GM19240 (cell line): ENCODE measurements around the gene RNF20.
"Not testable (repeated sequence)": the region's sequence is repeated elsewhere in the genome, so short reads cannot be mapped to it uniquely, and the experiment has no call there.

Experiments
- DNase-seq: peaks from one replicate; pipeline ENCODE4 v3.0.0; 2011; ENCODE audit warnings: low spot score; ENCODE audit not compliant: insufficient read length

RNF20 gene

GRCh38 chr9:101586651-101587050 is 53.0 kb downstream of the RNF20 start:
- no peak for DNase-seq

GRCh38 chr9:101587332-101588043 is 53.8 kb downstream of the RNF20 start:
- no peak for DNase-seq

GRCh38 chr9:101590074-101590473 is 56.4 kb downstream of the RNF20 start:
- DNase-seq, result not testable (repeated sequence)

GRCh38 chr9:101590901-101591300 is 57.2 kb downstream of the RNF20 start:
- DNase-seq, result no peak

- DNase-seq, result no peak
Measured at GRCh38 chr9:101591787-101592446, 58.3 kb downstream of the RNF20 start.

GRCh38 chr9:101592788-101593187 is 59.1 kb downstream of the RNF20 start:
- DNase-seq, result no peak

GRCh38 chr9:101593345-101593744 is 59.7 kb downstream of the RNF20 start:
- no peak for DNase-seq

GRCh38 chr9:101594796-101595195 is 61.1 kb downstream of the RNF20 start, which contains the start of gene PPP3R2:
Gene PPP3R2 (minus strand): TSS chr9:101594969. CDS start chr9:101594921, 48 bp downstream.
- no peak for DNase-seq

GRCh38 chr9:101601904-101602765 is 68.5 kb downstream of the RNF20 start:
- DNase-seq, result no peak

GRCh38 chr9:101604296-101604695 is 70.6 kb downstream of the RNF20 start:
- no peak for DNase-seq

- no peak for DNase-seq
Measured at GRCh38 chr9:101605547-101605946, 71.9 kb downstream of the RNF20 start.
